WTC11 (cell line): Measurements from ENCODE around the gene DAO.

Experiments used
- CTCF ChIP-seq: fragments of 200-600 bp; IDR thresholded peaks from 2 replicates; pipeline ENCODE4 v1.8.0; 2022; ENCODE audit warnings: antibody characterized with exemption
- FOXP1 ChIP-seq: sonication (generic); formaldehyde crosslinking; IDR thresholded peaks from 2 replicates; pipeline ENCODE4 v1.8.0; 2022; ENCODE audit warnings: missing genetic modification reagents, mild to moderate bottlenecking, moderate library complexity, borderline replicate concordance
- JUN ChIP-seq: sonication (generic); formaldehyde crosslinking; IDR thresholded peaks from 2 replicates; pipeline ENCODE4 v1.8.0; 2023; ENCODE audit warnings: mild to moderate bottlenecking, missing genetic modification reagents
- NR2C2 ChIP-seq: sonication (generic); formaldehyde crosslinking; IDR thresholded peaks from 2 replicates; pipeline ENCODE4 v1.8.0; 2022; ENCODE audit warnings: mild to moderate bottlenecking, missing genetic modification reagents
- RELA ChIP-seq: sonication (generic); formaldehyde crosslinking; IDR thresholded peaks from 2 replicates; pipeline ENCODE4 v1.8.1; 2022; ENCODE audit warnings: missing genetic modification reagents, mild to moderate bottlenecking, borderline replicate concordance
- SMAD3 ChIP-seq: sonication (generic); formaldehyde crosslinking; IDR thresholded peaks from 2 replicates; pipeline ENCODE4 v1.8.0; 2022; ENCODE audit warnings: missing genetic modification reagents, mild to moderate bottlenecking, borderline replicate concordance
- ZBTB21 ChIP-seq: sonication (generic); formaldehyde crosslinking; IDR thresholded peaks from 2 replicates; pipeline ENCODE4 v1.8.1; 2023; ENCODE audit warnings: mild to moderate bottlenecking, missing genetic modification reagents, borderline replicate concordance
- ZNF232 ChIP-seq: sonication (generic); formaldehyde crosslinking; IDR thresholded peaks from 2 replicates; pipeline ENCODE4 v1.8.0; 2022; ENCODE audit warnings: mild to moderate bottlenecking, missing genetic modification reagents
- ZNF532 ChIP-seq: fragments of 250-450 bp; sonication (Bioruptor Pico); IDR thresholded peaks from 2 replicates; pipeline ENCODE4 v1.9.0; 2021; ENCODE audit warnings: mild to moderate bottlenecking, borderline replicate concordance
- TF ChIP-seq, protein P1 (sequence below): fragments of 250-450 bp; sonication (Bioruptor Pico); IDR thresholded peaks from 2 replicates; pipeline ENCODE4 v1.9.0; 2021; ENCODE audit warnings: mild to moderate bottlenecking
- TF ChIP-seq, protein P2 (sequence below): sonication (generic); formaldehyde crosslinking; IDR thresholded peaks from 2 replicates; pipeline ENCODE4 v1.8.1; 2022; ENCODE audit warnings: mild to moderate bottlenecking, moderate library complexity, missing genetic modification reagents
- TF ChIP-seq, protein P3 (sequence below): sonication (generic); formaldehyde crosslinking; IDR thresholded peaks from 2 replicates; pipeline ENCODE4 v1.8.1; 2022; ENCODE audit warnings: missing genetic modification reagents, borderline replicate concordance

DNA sequence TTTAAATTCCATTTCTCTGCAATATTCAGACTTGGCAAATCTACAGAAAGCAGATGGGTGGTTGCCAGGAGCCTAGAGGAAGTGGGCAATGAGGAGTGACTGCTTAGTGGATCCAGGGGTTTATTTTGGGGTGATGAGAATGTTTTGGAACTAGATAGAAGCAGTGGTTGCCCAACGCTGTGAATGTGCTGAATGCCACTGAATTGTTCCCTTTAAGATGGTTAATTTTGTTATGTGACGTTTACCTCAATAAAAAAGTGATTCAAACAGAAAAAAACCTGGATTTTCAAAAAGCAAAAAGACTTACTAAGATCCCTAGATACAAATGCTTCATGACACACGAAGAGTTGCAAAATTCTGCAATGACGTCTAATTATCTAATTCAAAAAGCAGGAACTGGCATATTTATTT is 34.2 kb downstream of the DAO start:
- TF ChIP-seq CTCF (no peak), NR2C2 (CRISPR knock-in tag) (no peak), RELA (CRISPR knock-in tag) (no peak), SMAD3 (CRISPR knock-in tag) (no peak), JUN (CRISPR knock-in tag) (no peak), FOXP1 (CRISPR knock-in tag) (no peak), ZBTB21 (CRISPR knock-in tag) (no peak), ZNF532 (CRISPR knock-in tag) (no peak), ZNF232 (no peak)
- TF ChIP-seq, protein P1, sequence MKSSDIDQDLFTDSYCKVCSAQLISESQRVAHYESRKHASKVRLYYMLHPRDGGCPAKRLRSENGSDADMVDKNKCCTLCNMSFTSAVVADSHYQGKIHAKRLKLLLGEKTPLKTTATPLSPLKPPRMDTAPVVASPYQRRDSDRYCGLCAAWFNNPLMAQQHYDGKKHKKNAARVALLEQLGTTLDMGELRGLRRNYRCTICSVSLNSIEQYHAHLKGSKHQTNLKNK, result no peak
- TF ChIP-seq, protein P2, sequence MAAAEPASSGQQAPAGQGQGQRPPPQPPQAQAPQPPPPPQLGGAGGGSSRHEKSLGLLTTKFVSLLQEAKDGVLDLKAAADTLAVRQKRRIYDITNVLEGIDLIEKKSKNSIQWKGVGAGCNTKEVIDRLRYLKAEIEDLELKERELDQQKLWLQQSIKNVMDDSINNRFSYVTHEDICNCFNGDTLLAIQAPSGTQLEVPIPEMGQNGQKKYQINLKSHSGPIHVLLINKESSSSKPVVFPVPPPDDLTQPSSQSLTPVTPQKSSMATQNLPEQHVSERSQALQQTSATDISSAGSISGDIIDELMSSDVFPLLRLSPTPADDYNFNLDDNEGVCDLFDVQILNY (CRISPR knock-in tag), result no peak
- TF ChIP-seq, protein P3, sequence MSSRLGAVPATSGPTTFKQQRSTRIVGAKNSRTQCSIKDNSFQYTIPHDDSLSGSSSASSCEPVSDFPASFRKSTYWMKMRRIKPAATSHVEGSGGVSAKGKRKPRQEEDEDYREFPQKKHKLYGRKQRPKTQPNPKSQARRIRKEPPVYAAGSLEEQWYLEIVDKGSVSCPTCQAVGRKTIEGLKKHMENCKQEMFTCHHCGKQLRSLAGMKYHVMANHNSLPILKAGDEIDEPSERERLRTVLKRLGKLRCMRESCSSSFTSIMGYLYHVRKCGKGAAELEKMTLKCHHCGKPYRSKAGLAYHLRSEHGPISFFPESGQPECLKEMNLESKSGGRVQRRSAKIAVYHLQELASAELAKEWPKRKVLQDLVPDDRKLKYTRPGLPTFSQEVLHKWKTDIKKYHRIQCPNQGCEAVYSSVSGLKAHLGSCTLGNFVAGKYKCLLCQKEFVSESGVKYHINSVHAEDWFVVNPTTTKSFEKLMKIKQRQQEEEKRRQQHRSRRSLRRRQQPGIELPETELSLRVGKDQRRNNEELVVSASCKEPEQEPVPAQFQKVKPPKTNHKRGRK (CRISPR knock-in tag), result no peak
